ENCODE results near the gene SCUBE1. TPM values are rescaled to one million over a fixed set of nuclear protein-coding genes. Genes with fewer than 3 reads are reported as not detected.
"Not testable (repeated sequence)": the region's sequence is repeated elsewhere in the genome, so short reads cannot be mapped to it uniquely, and the experiment has no call there.

SCUBE1 gene
- polyA plus RNA-seq, 3 donors: 4.4 to 11.1 (median 7.9) TPM

GRCh38 chr22:43288378-43288777 is 54.8 kb downstream of the SCUBE1 start:
- no peak for DNase-seq

- DNase-seq: no peak
These were observed 55.7 kb downstream of the SCUBE1 start for GRCh38 chr22:43287441-43287840.

- no peak for DNase-seq
These were observed 61.8 kb downstream of the SCUBE1 start for GRCh38 chr22:43281394-43281793.

GRCh38 chr22:43280523-43280886 is 62.7 kb downstream of the SCUBE1 start:
- not testable (repeated sequence) for DNase-seq

- no peak for DNase-seq
These were observed 63.2 kb downstream of the SCUBE1 start for GRCh38 chr22:43279867-43280522.

- DNase-seq: peak; percentile 87
These were observed 65.1 kb downstream of the SCUBE1 start for GRCh38 chr22:43277987-43278601.

GRCh38 chr22:43277091-43277490 is 66.1 kb downstream of the SCUBE1 start:
- DNase-seq: no peak

- no peak for DNase-seq
These were observed 66.9 kb downstream of the SCUBE1 start for GRCh38 chr22:43276321-43276720.

- no peak for DNase-seq
These were observed 67.4 kb downstream of the SCUBE1 start for GRCh38 chr22:43275545-43276317.

- DNase-seq: no peak
These were observed 68.5 kb downstream of the SCUBE1 start for GRCh38 chr22:43274595-43275240.

GRCh38 chr22:43273902-43274484 is 69.2 kb downstream of the SCUBE1 start:
- no peak for DNase-seq

- no peak for DNase-seq
These were observed 70.3 kb downstream of the SCUBE1 start for GRCh38 chr22:43272869-43273318.

GRCh38 chr22:43272301-43272700 is 70.9 kb downstream of the SCUBE1 start:
- no peak for DNase-seq

GRCh38 chr22:43270949-43271348 is 72.2 kb downstream of the SCUBE1 start:
- no peak for DNase-seq

GRCh38 chr22:43270314-43270908 is 72.8 kb downstream of the SCUBE1 start:
- no peak for DNase-seq

- no peak for DNase-seq
These were observed 73.5 kb downstream of the SCUBE1 start for GRCh38 chr22:43269646-43270045.

- no peak for DNase-seq
These were observed 73.9 kb downstream of the SCUBE1 start for GRCh38 chr22:43269246-43269645.

GRCh38 chr22:43267981-43268660 is 75.1 kb downstream of the SCUBE1 start:
- no peak for DNase-seq

GRCh38 chr22:43267332-43267980 is 75.7 kb downstream of the SCUBE1 start:
- no peak for DNase-seq

GRCh38 chr22:43266076-43266475 is 77.1 kb downstream of the SCUBE1 start:
- peak; percentile 49 for DNase-seq
